Neuron (in vitro differentiated cells): ENCODE measurements around the gene CTAG2.

Experiments used
- H2AFZ ChIP-seq: one replicate; pipeline ENCODE4 v1.6.1; 2013; ENCODE audit warnings: low read depth, mild to moderate bottlenecking, inconsistent platforms, low read length, moderate library complexity
- H3K27me3 ChIP-seq: one replicate; pipeline ENCODE4 v1.6.1; 2013; ENCODE audit warnings: low read length; ENCODE audit not compliant: insufficient read depth
- H3K36me3 ChIP-seq: one replicate; pipeline ENCODE4 v1.6.1; 2013; ENCODE audit warnings: low read length; ENCODE audit not compliant: insufficient read depth
- H3K4me1 ChIP-seq: one replicate; pipeline ENCODE4 v1.6.1; 2013; ENCODE audit warnings: low read length; ENCODE audit not compliant: insufficient read depth
- H3K4me3 ChIP-seq: 2 replicates; pipeline ENCODE4 v1.5.1; 2013; ENCODE audit warnings: mild to moderate bottlenecking, low read length, moderate library complexity
- H3K9me3 ChIP-seq: one replicate; pipeline ENCODE4 v1.6.1; 2013; ENCODE audit warnings: low read length

Gene CTAG2

GRCh38 chrX:154602226-154602625 lies 51.2 kb downstream of the CTAG2 start:
- Histone ChIP-seq H3K4me1 (no peaks in the 10 kb centered on the region), H3K27me3 (peaks cover 9% of the 10 kb centered on the region), H2AFZ (no peak overlapping the region), H3K4me3 (no peak overlapping the region), H3K9me3 (no peaks in the 10 kb centered on the region), H3K36me3 (no peaks in the 10 kb centered on the region)
